Psoas muscle (tissue), 8 donors: ENCODE results near the gene WIPF3. TPM values are rescaled to one million over a fixed set of nuclear protein-coding genes. Genes with fewer than 3 reads are reported as not detected.
A peak's percentile ranks its signal among the peaks of the same experiment; 100 is the strongest.

Experiments
- ATAC-seq, 4 donors: fragments of 200-7000 bp; cut with Tn5 transposase; one replicate each; pipeline ENCODE4 v1.9.1; 2020; ENCODE audit warnings: moderate library complexity in 3 of 4, mild to moderate bottlenecking in 2 of 4
- DNase-seq, 2 donors: peaks; one replicate each; pipeline ENCODE4 v3.0.0-alpha.2; 2020
- H3K27ac ChIP-seq: fragments of 200-600 bp; one replicate; pipeline ENCODE4 v1.8.0; 2022
- H3K27me3 ChIP-seq, 3 donors: fragments of 200-600 bp in 1 of 3; one replicate each; pipeline versions ENCODE4 v1.6.1 to v1.8.0; 2013 to 2022; ENCODE audit warnings: low read length in 2 of 3, mild to moderate bottlenecking in 2 of 3, moderate library complexity in 1 of 3; ENCODE audit not compliant: insufficient read depth in 3 of 3
- H3K36me3 ChIP-seq, 2 donors: fragments of 200-600 bp in 1 of 2; one replicate each; pipeline versions ENCODE4 v1.6.1 to v1.8.0; 2013 to 2022; ENCODE audit warnings: low read depth in 1 of 2, mild to moderate bottlenecking in 1 of 2, moderate library complexity in 1 of 2; ENCODE audit not compliant: insufficient read depth in 1 of 2
- H3K4me1 ChIP-seq: fragments of 200-600 bp; one replicate; pipeline ENCODE4 v1.8.0; 2022
- H3K4me3 ChIP-seq: fragments of 200-600 bp; one replicate; pipeline ENCODE4 v1.8.0; 2022; ENCODE audit warnings: mild to moderate bottlenecking
- H3K9me3 ChIP-seq: fragments of 200-600 bp; one replicate; pipeline ENCODE4 v1.8.0; 2022
- CTCF ChIP-seq: fragments of 200-600 bp; IDR thresholded peaks from one replicate; pipeline ENCODE4 v1.8.0; 2022; ENCODE audit warnings: antibody characterized with exemption
- WGBS, 3 donors: extraction: QIAGEN DNeasy Blood & Tissue Kit; methylation state at CpG; one replicate each; pipeline versions ENCODE4 v1.1.6 to v1.1.7; 2013; 5-methylcytosine and 5-hydroxymethylcytosine counted together
- intact Hi-C, 2 donors: fragments of 100-400 bp; cut with DNase I; formaldehyde crosslinking; loops; one replicate each; pipeline versions ENCODE4 v1.11.0 to v1.14.2; 2022
- polyA plus RNA-seq, 3 donors: library from polyadenylated mRNA; stranded (reverse); fragments of 200-250 nt; gene quantifications; one replicate each; pipeline ENCODE4 v1.2.3, GENCODE V29; 2013
- total RNA-seq, 4 donors: library from RNA; stranded (reverse); fragmentation: NEBNext Ultra II Directional in 2 of 4; extraction: Animal tissue kit (Norgen Biotek cat#: 25700) in 2 of 4; gene quantifications; one replicate each; pipeline versions ENCODE4 v1.2.1 to v1.2.4, GENCODE V29; 2021 to 2023
- donor health status: healthy with polysubstance abuse.
- donor health status: DM: no; HTN: no; CAD: no; lungs with moderate emphysema.
- donor health status: Bipolar disorder and iron deficiency.
- donor health status: healthy.
- donor health status: DM: yes; HTN: yes; CAD: no.
- donor health status: DM: no; HTN: no; CAD: no.
- donor health status: DM: no; HTN: no; CAD: no.
- donor health status: DM: yes; HTN: yes; CAD: no.

The WIPF3 gene
- total and polyA plus RNA-seq, 7 donors, result 3.3 to 30.7 (median 18.5) TPM

- intact Hi-C loops, result loop anchor here (5.0 to 10.0 kb wide), 8 partner anchors 45 to 220 kb away; partner anchors contain the start of genes FKBP14 (in 1 of the 2) and PLEKHA8 (in 1 of the 2)
- ATAC-seq, result peak; percentile 77 to 82 (median 80)
- Histone ChIP-seq H3K27ac (peak overlapping the region; percentile 91), H3K4me1 (peaks cover 22% of the 10 kb centered on the region), H3K27me3 (no peaks in the 10 kb centered on the region), H3K4me3 (peak overlapping the region; percentile 80), H3K36me3 (no peaks in the 10 kb centered on the region), H3K9me3 (no peaks in the 10 kb centered on the region)
- TF ChIP-seq CTCF, result peak; percentile 47
- DNase-seq, result peak; percentile 53 to 82
- 5 to 7% (median 6%) methylated on average over 38 to 43 of the region's 43 CpGs for WGBS, 3 donors
These were observed 910 bp downstream of the WIPF3 start for GRCh38 chr7:29806995-29807841.

- 73 to 80% (median 78%) methylated on average over 7 of the region's 7 CpGs for WGBS, 3 donors
- intact Hi-C loops, result loop anchor here (5.0 to 10.0 kb wide), 8 partner anchors 44 to 219 kb away; partner anchors contain the start of genes FKBP14 (in 1 of the 2) and PLEKHA8 (in 1 of the 2)
- no peak for TF ChIP-seq CTCF
- Histone ChIP-seq H3K27ac (peak overlapping the region; percentile 91), H3K4me3 (peak overlapping the region; percentile 80), H3K27me3 (no peaks in the 10 kb centered on the region), H3K4me1 (peaks cover 27% of the 10 kb centered on the region), H3K9me3 (no peaks in the 10 kb centered on the region), H3K36me3 (no peaks in the 10 kb centered on the region)
- no peak for ATAC-seq
- no peak for DNase-seq
These were observed 1.9 kb downstream of the WIPF3 start for GRCh38 chr7:29808075-29808801.

GRCh38 chr7:29809533-29810155 lies 3.3 kb downstream of the WIPF3 start:
- Histone ChIP-seq H3K4me3 (no peak overlapping the region), H3K9me3 (no peaks in the 10 kb centered on the region), H3K27ac (peak overlapping the region; percentile 60), H3K4me1 (peaks cover 27% of the 10 kb centered on the region), H3K27me3 (no peaks in the 10 kb centered on the region), H3K36me3 (no peaks in the 10 kb centered on the region)
- TF ChIP-seq CTCF, result no peak
- no peak for DNase-seq
- 47 to 60% (median 51%) methylated on average over 11 of the region's 11 CpGs for WGBS, 3 donors
- intact Hi-C loops, result loop anchor here (5.0 to 10.0 kb wide), 8 partner anchors 43 to 218 kb away; partner anchors contain the start of genes FKBP14 (in 1 of the 2) and PLEKHA8 (in 1 of the 2)
- ATAC-seq, result peak in 1 of 4 donors; percentile 34

- no peaks in the 10 kb centered on the region for H3K36me3 ChIP-seq
- no peak for TF ChIP-seq CTCF
- ATAC-seq (no peak), DNase-seq (no peak)
- peak overlapping the region; percentile 60 for H3K27ac ChIP-seq
- H3K4me3 ChIP-seq, result no peak overlapping the region
- no peaks in the 10 kb centered on the region for H3K9me3 ChIP-seq
- no peaks in the 10 kb centered on the region for H3K27me3 ChIP-seq
- intact Hi-C loops, result no loop called here
- peaks cover 27% of the 10 kb centered on the region for H3K4me1 ChIP-seq
These were observed 4.0 kb downstream of the WIPF3 start for GRCh38 chr7:29810297-29810696.
